GM23338 (cell line): ENCODE measurements around the gene MED16. TPM values are rescaled to one million over a fixed set of nuclear protein-coding genes. Genes with fewer than 3 reads are reported as not detected.

Source experiments
- ATAC-seq: fragments of 200-7000 bp; cut with Tn5 transposase; 3 replicates; pipeline ENCODE4 v1.9.1; 2020
- DNase-seq: peaks from one replicate; pipeline ENCODE4 v3.0.0-alpha.2; 2015; ENCODE audit warnings: low spot score
- H2AFZ ChIP-seq: fragments of 200-600 bp; sonication (generic); 2 replicates; pipeline ENCODE4 v1.8.0; 2016; ENCODE audit warnings: antibody characterized with exemption, mild to moderate bottlenecking, moderate library complexity
- H3F3A ChIP-seq: fragments of 200-600 bp; sonication (generic); replicated peaks from 2 replicates; pipeline ENCODE4 v1.8.0; 2017; ENCODE audit warnings: antibody characterized with exemption, mixed run types, low read depth
- H3K27ac ChIP-seq: fragments of 200-600 bp; sonication (generic); 2 replicates; pipeline ENCODE4 v1.6.1; 2016; ENCODE audit warnings: low read depth
- H3K27me3 ChIP-seq: fragments of 200-600 bp; sonication (generic); 2 replicates; pipeline ENCODE4 v1.8.0; 2016; ENCODE audit warnings: mild to moderate bottlenecking, mixed run types, moderate library complexity; ENCODE audit not compliant: insufficient read depth
- H3K36me3 ChIP-seq: fragments of 200-600 bp; sonication (generic); 2 replicates; pipeline ENCODE4 v1.8.0; 2016; ENCODE audit warnings: mild to moderate bottlenecking; ENCODE audit not compliant: insufficient read depth
- H3K4me1 ChIP-seq: fragments of 200-600 bp; sonication (generic); 2 replicates; pipeline ENCODE4 v1.8.0; 2016; ENCODE audit warnings: mild to moderate bottlenecking, moderate library complexity; ENCODE audit not compliant: insufficient read depth
- H3K4me2 ChIP-seq: fragments of 200-600 bp; sonication (generic); 2 replicates; pipeline ENCODE4 v1.7.1; 2017; ENCODE audit warnings: mixed run types
- H3K4me3 ChIP-seq: fragments of 200-600 bp; sonication (generic); 2 replicates; pipeline ENCODE4 v1.6.1; 2016; ENCODE audit warnings: mixed run types
- H3K79me2 ChIP-seq: fragments of 200-600 bp; sonication (generic); replicated peaks from 2 replicates; pipeline ENCODE4 v1.8.0; 2017; ENCODE audit warnings: mild to moderate bottlenecking; ENCODE audit not compliant: insufficient read depth
- H3K9me2 ChIP-seq: fragments of 200-600 bp; sonication (generic); 2 replicates; pipeline ENCODE4 v1.8.0; 2017; ENCODE audit not compliant: insufficient read depth
- H4K20me1 ChIP-seq: fragments of 200-600 bp; sonication (generic); replicated peaks from 2 replicates; pipeline ENCODE4 v1.8.0; 2017; ENCODE audit warnings: mild to moderate bottlenecking; ENCODE audit not compliant: insufficient read depth
- H3K27ac Mint-ChIP-seq: 2 replicates; pipeline ENCODE4 v1.8.0; 2020; ENCODE audit warnings: inconsistent platforms, mild to moderate bottlenecking, moderate library complexity, mixed read lengths
- H3K27me3 Mint-ChIP-seq: 3 replicates; pipeline ENCODE4 v1.8.0; 2022; ENCODE audit warnings: low read depth, mild to moderate bottlenecking, moderate library complexity, mixed read lengths, inconsistent platforms; ENCODE audit not compliant: insufficient read depth, poor library complexity
- H3K36me3 Mint-ChIP-seq: 3 replicates; pipeline ENCODE4 v1.8.0; 2021; ENCODE audit warnings: low read depth, mild to moderate bottlenecking, inconsistent platforms, moderate library complexity, mixed read lengths
- H3K4me1 Mint-ChIP-seq: 3 replicates; pipeline ENCODE4 v1.8.0; 2020; ENCODE audit warnings: mild to moderate bottlenecking, inconsistent platforms, mixed read lengths
- H3K4me3 Mint-ChIP-seq: 3 replicates; pipeline ENCODE4 v1.8.0; 2021; ENCODE audit warnings: moderate library complexity, mild to moderate bottlenecking, inconsistent platforms, mixed read lengths
- H3K9me3 Mint-ChIP-seq: 3 replicates; pipeline ENCODE4 v1.8.0; 2020; ENCODE audit warnings: moderate library complexity, mild to moderate bottlenecking, inconsistent platforms, mixed read lengths
- CREB1 ChIP-seq: fragments of 250-450 bp; sonication (Bioruptor Pico); IDR thresholded peaks from 2 replicates; pipeline ENCODE4 v1.5.0; 2020; ENCODE audit warnings: low read depth, mild to moderate bottlenecking, moderate library complexity
- CTCF ChIP-seq, 2 experiments: fragments of 200-600 bp in 1 of 2; sonication (generic) in 1 of 2; conservative IDR thresholded peaks; 2 replicates each; pipeline versions ENCODE4 v1.5.1 to v1.6.1; 2016 to 2017; ENCODE audit warnings: antibody characterized with exemption in 2 of 2, low read depth in 2 of 2, mild to moderate bottlenecking in 2 of 2, moderate library complexity in 1 of 2
- EZH2 ChIP-seq: fragments of 200-600 bp; sonication (generic); IDR thresholded peaks from one replicate; pipeline ENCODE4 v1.8.0; 2017; ENCODE audit warnings: antibody characterized with exemption, mild to moderate bottlenecking, low read depth; ENCODE audit not compliant: unreplicated experiment
- EZH2phosphoT487 ChIP-seq: fragments of 200-600 bp; sonication (generic); IDR thresholded peaks from one replicate; pipeline ENCODE4 v1.8.1; 2018; ENCODE audit warnings: antibody characterized with exemption; ENCODE audit not compliant: unreplicated experiment
- JUNB ChIP-seq: IDR thresholded peaks from one replicate; pipeline ENCODE4 v1.6.1; 2016; ENCODE audit warnings: antibody characterized with exemption; ENCODE audit not compliant: unreplicated experiment
- NANOG ChIP-seq: IDR thresholded peaks from 2 replicates; pipeline ENCODE4 v1.6.1; 2016; ENCODE audit warnings: antibody characterized with exemption, borderline replicate concordance
- POLR2AphosphoS5 ChIP-seq: IDR thresholded peaks from 2 replicates; pipeline ENCODE4 v1.6.1; 2016; ENCODE audit warnings: antibody characterized with exemption, low read depth
- STAT1 ChIP-seq: IDR thresholded peaks from one replicate; pipeline ENCODE4 v1.6.1; 2016; ENCODE audit warnings: antibody characterized with exemption; ENCODE audit not compliant: unreplicated experiment
- ZNF114 ChIP-seq: fragments of 250-450 bp; sonication (Bioruptor Pico); IDR thresholded peaks from 2 replicates; pipeline ENCODE4 v1.5.0; 2020; ENCODE audit warnings: mild to moderate bottlenecking, moderate library complexity
- ZNF331 ChIP-seq: fragments of 250-450 bp; sonication (Bioruptor Pico); IDR thresholded peaks from 2 replicates; pipeline ENCODE4 v1.5.0; 2020; ENCODE audit warnings: low read depth, mild to moderate bottlenecking, moderate library complexity
- ZNF462 ChIP-seq: fragments of 250-450 bp; sonication (Bioruptor Pico); IDR thresholded peaks from 2 replicates; pipeline ENCODE4 v1.5.0; 2020; ENCODE audit warnings: mild to moderate bottlenecking, moderate library complexity
- polyA plus RNA-seq: library from polyadenylated mRNA; unstranded; fragments of >200 nt; fragmentation: Nextera tagmentation; extraction: Ambion mirVana; gene quantifications from 2 replicates; pipeline ENCODE4 v1.2.1, GENCODE V29; 2016
- total RNA-seq: library from RNA; depleted of rRNA; stranded (reverse); fragments of >200 nt; shearing (Covaris generic); gene quantifications from 2 replicates; pipeline ENCODE4 v1.2.3, GENCODE V29; 2014
- TF ChIP-seq, protein P1 (sequence below): IDR thresholded peaks from one replicate; pipeline ENCODE4 v1.6.1; 2018; ENCODE audit warnings: antibody characterized with exemption; ENCODE audit not compliant: unreplicated experiment
- TF ChIP-seq, protein P2 (sequence below): IDR thresholded peaks from 2 replicates; pipeline ENCODE4 v1.6.1; 2016; ENCODE audit warnings: antibody characterized with exemption

The MED16 gene
- total and polyA plus RNA-seq, 2 experiments from 2014 or later = 52.7 to 73.6 TPM

- Histone ChIP-seq H3K4me3 (no peak overlapping the region), H3K36me3 (no peaks in the 10 kb centered on the region), H3K9me2 (no peaks in the 10 kb centered on the region), H3K4me2 (no peak overlapping the region), H4K20me1 (no peaks in the 10 kb centered on the region), H3K27me3 (no peaks in the 10 kb centered on the region), H3K4me1 (no peaks in the 10 kb centered on the region), H3F3A (no peaks in the 10 kb centered on the region), H3K79me2 (no peaks in the 10 kb centered on the region), H3K27ac (no peak overlapping the region), H2AFZ (no peak overlapping the region)
- DNase-seq (no peak), ATAC-seq (no peak)
- no peaks in the 10 kb centered on the region; the same call in 2 of the 3 replicates for H3K4me1 Mint-ChIP-seq
- H3K27ac Mint-ChIP-seq = no peak overlapping the region
- H3K4me3 Mint-ChIP-seq = no peak overlapping the region
- H3K36me3 Mint-ChIP-seq = no peaks in the 10 kb centered on the region
- TF ChIP-seq ZNF462 (CRISPR knock-in tag) (no peak), EZH2 (no peak), STAT1 (no peak), JUNB (no peak), ZNF114 (CRISPR knock-in tag) (no peak), CREB1 (CRISPR knock-in tag) (no peak), ZNF331 (no peak), NANOG (no peak), POLR2AphosphoS5 (no peak), CTCF (conservative IDR thresholded peaks at IDR 0.05; ENCODE audit: low read depth in 2 of 2) (no peak), EZH2phosphoT487 (no peak)
- TF ChIP-seq, protein P1, sequence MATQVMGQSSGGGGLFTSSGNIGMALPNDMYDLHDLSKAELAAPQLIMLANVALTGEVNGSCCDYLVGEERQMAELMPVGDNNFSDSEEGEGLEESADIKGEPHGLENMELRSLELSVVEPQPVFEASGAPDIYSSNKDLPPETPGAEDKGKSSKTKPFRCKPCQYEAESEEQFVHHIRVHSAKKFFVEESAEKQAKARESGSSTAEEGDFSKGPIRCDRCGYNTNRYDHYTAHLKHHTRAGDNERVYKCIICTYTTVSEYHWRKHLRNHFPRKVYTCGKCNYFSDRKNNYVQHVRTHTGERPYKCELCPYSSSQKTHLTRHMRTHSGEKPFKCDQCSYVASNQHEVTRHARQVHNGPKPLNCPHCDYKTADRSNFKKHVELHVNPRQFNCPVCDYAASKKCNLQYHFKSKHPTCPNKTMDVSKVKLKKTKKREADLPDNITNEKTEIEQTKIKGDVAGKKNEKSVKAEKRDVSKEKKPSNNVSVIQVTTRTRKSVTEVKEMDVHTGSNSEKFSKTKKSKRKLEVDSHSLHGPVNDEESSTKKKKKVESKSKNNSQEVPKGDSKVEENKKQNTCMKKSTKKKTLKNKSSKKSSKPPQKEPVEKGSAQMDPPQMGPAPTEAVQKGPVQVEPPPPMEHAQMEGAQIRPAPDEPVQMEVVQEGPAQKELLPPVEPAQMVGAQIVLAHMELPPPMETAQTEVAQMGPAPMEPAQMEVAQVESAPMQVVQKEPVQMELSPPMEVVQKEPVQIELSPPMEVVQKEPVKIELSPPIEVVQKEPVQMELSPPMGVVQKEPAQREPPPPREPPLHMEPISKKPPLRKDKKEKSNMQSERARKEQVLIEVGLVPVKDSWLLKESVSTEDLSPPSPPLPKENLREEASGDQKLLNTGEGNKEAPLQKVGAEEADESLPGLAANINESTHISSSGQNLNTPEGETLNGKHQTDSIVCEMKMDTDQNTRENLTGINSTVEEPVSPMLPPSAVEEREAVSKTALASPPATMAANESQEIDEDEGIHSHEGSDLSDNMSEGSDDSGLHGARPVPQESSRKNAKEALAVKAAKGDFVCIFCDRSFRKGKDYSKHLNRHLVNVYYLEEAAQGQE = no peak
- TF ChIP-seq, protein P2, sequence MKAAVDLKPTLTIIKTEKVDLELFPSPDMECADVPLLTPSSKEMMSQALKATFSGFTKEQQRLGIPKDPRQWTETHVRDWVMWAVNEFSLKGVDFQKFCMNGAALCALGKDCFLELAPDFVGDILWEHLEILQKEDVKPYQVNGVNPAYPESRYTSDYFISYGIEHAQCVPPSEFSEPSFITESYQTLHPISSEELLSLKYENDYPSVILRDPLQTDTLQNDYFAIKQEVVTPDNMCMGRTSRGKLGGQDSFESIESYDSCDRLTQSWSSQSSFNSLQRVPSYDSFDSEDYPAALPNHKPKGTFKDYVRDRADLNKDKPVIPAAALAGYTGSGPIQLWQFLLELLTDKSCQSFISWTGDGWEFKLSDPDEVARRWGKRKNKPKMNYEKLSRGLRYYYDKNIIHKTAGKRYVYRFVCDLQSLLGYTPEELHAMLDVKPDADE = no peak
- no peaks in the 10 kb centered on the region for H3K9me3 Mint-ChIP-seq
- H3K27me3 Mint-ChIP-seq = peaks cover 6% of the 10 kb centered on the region
Observed at GRCh38 chr19:831407-832369, 61.3 kb downstream of the MED16 start.
